ENCODE data around the gene CHSY1.

Gene CHSY1

DNA sequence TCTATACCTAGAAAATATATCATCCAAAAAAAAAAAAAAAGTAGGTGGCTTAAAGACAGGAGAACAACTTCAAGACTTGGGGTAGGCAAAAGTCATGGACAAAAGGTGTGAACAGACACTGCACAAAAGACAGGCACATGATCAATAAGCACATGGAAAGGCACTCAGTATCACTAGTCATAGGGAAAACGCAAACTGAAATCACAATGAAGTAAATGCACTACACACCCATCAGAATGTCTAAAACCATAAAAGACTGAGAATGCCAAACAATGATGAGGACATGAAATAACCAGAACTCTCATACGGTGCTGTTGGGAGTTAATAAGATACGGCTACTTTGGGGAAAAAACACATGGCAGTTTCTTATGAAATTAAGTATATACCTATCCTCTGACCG lies 40.0 kb downstream of the CHSY1 start:
- no peak for DNase-seq (ENCODE audit: low read depth in 3 of 3)

DNA sequence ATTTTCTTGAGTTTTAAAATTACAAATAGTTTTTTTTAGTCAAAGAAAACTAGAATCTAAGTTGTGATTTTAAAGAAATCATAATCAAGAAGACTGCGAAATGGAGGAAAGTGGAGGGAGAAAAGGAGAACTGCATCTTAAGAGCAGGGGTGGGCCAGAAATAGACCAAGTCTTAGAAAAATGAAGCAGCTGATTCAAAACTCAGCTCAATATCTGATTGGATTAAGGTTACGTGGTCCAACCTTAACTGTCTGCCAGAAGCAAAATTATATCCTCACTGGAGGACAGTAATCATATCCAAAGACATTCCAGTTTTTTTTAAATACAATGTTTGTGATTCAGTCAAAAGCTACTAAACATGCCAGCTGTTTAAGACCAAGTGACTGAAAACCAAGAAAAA lies 41.4 kb downstream of the CHSY1 start:
- DNase-seq (ENCODE audit: low read depth in 3 of 3): no peak

DNA sequence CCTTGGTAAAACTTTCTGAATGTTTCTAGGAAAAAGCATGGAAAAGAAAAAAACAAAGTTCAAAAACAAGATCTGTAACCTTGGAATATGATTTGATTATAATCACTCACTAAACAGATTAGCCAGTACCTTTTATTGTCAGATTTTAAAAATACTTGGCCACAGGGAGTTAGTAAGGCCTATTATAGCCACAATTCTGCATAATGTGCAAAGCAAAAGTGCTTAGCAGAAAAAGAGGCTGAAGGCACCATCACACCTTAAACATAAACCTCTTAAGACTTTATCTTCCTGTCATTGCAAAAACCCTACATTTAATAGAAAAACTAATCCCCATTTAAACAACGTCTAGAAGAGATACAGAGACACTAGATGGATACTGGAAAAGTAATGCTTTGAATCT lies 41.8 kb downstream of the CHSY1 start:
- no peak for DNase-seq (ENCODE audit: low read depth in 3 of 3)

DNA sequence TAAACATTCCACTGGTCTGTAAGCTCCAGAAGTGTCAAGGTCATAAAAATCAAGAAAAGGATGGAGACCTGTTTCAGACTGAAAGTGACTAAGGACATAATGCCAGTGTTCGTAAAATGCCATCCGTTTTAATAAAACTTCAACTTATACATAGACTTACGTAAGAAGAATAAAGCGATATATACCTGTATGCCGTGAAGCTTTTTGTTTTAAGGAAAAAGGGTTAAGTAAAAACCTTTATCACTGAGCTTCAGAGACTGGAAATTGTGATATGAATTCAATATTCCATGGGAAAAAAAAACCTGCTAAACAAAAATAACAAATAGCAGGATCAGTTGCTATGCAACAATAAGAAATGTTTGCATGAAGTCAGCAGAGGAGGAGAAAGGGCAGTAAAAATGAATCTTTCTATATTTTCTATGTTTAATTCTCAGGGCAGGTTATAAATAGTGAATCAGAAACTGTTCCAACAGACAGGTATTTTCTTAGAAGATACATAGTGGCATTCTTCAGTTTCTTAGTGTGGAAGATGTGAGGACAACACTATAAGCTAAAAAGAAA lies 42.5 kb downstream of the CHSY1 start:
- no peak for DNase-seq (ENCODE audit: low read depth in 3 of 3)

DNA sequence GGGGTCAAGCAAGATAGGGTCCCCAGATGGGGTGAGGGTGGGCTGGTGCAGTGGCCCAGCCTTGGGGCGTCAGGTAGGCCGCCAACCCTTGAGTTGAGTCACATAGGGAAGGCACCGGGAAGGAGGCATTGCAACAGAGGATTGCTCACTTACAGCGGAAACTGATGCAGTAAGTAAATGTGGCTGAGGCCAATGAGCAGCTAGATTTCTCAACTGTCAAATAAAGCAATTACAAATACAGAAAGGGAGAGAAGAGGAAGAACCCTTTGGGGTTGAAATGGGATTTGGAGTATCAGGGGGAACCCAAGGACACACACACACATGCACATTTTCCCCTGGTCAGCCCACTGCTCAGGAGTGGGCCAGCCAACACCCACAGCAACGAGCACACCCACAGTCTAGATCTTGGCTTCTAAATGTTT lies 44.0 kb downstream of the CHSY1 start:
- no peak for DNase-seq (ENCODE audit: low read depth in 3 of 3)

DNA sequence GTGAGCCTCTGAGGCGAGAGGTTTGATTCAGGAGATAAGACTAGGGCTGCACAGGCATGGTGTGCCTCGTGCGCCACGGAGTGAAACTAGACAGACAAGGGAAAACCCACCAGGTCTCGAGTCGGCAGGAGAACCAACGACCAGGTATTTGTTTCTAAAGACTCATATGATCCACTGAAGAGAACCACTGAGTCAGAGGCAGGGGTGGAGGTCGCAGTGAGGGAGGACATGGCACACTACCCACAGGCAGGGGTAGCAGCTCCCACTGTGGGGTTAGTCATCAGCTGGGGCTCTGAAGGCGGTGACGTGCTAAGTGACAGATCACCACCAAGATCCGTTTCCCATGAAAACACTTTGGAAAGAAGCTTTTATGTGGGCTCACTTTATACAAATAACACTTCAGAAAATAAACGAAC lies 45.7 kb downstream of the CHSY1 start:
- peak; percentile 70 to 89 (median 73) for DNase-seq (ENCODE audit: low read depth in 3 of 3)

DNA sequence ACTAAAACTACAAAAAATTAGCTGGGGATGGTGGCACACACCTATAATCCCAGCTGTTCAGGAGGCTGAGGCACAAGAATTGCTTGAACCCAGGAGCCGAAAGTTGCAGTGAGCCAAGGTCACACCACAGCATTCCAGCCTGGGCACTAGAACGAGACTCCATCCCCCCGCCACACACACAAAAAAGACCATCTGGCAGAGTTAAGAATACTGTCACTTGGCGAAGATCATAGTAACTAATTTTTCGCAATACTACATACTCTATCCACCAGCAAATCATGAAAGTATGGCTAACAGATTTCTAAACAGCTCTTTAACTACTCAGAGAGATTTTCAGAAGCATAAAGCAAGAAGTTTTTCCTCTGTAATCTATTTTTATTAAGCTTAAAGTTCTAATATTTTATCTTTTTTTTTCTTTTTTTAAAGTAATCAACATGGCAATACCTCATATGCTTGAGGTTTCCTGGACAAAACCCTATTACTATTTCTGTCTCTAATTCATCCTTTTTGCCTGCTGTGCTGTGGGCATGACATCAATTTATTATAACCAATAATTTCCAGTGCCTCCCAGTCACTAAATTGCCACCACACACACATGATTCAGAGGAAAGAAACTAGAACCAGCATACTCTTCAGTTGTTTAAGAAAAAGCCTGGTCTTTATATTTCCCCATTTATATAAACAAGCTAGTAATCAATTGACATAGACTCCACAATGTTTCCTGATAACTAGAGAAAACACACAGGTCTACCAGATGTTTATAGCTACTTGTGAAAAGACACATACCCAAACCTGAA lies 46.9 kb downstream of the CHSY1 start:
- DNase-seq (ENCODE audit: low read depth in 3 of 3): no peak

DNA sequence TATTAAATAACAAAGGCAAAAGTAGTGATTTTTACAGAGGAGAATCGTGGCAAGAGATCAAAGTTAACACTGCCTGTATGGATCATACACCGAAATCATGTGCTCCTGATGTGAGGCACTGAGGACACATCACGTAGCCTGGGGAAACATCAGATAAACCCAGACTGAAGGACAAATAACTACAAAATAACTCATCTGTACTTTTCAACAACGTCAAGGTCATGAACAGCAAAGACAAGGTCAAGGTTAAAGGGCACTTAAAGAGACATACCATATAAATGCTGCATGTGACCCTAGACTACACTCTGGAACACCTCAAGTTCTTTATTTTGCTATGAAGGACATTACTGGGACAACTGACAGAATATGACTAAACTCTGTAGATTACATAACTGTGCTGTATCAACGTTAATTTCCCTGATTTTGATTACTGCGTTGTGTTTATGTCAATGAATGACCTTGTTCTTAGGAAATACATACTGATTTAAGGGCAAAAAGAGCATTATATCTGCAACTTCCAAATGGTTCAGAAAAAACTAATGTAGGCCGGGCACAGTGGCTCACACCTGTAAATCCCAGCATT lies 48.1 kb downstream of the CHSY1 start:
- no peak for DNase-seq (ENCODE audit: low read depth in 3 of 3)

DNA sequence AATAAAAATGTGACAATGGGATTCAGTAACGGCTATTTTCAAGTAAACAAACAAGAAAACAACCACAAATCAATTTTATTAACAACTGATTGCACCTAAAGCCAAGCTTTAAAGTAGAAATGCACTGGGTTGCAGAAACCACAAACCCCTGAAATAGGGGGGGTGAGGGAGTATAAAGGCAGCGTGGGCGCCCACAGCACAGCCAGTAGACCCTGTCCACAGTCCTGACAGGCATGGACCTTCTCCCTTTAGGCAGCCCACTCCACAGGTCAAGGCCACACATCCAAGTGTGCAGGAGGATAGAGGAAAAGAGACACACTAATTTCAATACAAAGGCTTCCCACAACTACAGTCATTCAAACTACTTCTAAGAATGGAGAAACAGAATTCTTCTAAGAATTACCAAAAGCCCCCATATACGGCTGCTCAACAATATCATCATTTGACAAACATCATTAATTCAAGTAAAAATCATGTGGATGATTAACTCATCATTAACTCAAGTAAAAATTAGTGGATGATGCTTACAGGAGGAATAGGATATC lies 48.7 kb downstream of the CHSY1 start:
- DNase-seq (ENCODE audit: low read depth in 3 of 3): no peak

DNA sequence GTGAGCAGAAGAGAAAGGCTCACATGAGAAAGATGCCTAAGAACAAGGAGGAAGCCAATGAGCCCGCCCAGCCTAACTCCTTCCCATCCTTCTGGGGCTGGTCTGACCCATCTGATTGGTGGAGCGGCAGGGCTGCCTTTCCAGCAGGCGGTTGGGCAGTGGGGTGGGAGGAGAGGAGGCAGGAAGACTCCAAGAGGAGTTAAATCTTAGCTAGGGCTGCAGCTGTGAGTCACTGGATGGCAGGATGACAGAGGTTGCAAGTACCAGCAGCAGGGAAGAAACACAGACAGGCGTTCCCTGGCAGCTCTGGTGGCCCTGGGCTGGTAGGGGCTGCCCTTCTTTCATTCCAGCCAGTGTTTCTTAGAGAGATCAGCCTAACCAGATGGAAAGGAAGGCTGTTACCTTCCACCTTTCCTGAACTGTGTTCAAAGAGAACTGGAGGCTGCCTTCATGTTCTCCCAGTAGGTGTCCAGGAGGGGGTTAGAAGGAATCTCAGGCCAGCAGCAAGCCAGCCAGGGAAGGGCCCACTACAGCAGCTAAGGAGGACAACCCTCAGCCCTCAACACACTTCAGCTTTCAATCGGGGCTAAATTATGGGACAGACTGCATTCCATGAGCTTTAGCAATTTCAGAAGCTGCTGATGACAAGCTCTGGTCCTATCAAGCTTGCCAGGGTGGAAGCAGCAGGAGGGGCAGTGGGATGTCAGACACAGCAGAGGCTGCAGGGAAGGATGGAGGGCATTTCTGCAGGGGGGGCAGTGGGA lies 50.3 kb downstream of the CHSY1 start:
- no peak for DNase-seq (ENCODE audit: low read depth in 3 of 3)

DNA sequence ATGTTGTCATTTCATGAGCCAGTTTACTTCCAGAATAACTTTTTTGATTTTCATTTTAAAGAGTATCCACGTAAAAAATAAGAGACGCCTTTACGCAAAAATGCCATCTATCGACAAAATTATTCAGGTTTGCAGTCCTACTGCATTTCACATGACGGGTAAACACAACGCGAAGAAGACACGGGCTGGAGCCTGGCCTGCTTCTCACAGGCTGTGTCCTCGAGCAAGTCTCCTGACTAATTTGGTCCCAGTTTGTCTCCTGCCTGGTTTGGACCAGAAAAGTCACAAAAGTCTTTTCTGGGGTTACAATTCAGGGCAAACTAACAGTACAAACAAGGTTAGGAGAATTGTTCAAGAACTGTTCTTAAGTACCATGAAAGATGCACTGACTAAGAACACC lies 51.7 kb downstream of the CHSY1 start:
- DNase-seq (ENCODE audit: low read depth in 3 of 3): no peak

DNA sequence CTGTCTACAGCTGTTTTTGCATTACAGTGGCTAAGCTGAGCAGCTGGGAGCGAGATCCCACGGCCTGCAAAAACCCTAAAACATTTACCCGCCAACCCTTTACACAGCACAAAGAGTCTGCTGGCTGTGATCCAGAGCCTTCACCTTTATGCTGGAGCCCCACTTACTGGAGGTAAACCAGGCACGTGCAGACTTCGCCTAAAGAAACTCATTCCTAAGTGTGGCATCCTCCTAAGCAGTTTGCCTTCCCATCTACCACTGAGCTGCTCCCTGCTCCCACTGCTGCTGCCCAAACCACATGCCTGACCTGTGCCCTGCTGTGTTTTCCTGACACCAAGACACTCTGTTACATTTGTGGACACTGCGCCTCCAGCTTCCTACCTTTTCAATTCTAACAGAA lies 53.0 kb downstream of the CHSY1 start:
- no peak for DNase-seq (ENCODE audit: low read depth in 3 of 3)

DNA sequence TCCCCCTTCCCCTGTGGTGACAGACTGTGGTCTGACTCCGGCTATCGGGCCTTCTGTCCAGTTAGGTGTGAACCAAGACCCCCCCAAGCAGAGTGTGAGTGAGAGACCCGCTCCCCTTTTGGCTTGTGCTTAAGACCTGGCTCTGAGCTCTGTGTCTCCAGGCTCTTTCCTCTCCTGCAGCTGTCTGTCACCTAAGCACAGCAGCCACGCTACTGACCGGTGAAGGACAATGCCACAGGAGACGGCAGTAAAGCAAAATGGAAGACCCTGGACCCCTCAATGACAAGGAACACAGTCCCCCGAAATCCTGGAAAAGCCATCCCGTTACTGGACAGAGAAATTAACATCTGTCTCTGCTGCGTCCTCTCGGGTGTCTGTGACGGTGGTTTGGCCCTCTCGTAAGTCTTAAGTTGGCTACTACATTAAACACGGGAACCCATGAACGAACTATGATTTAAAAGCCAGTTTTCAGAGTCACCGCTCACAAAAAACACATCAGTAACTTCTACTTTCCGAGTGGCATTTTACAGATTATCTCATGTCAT lies 53.7 kb downstream of the CHSY1 start:
- no peak for DNase-seq (ENCODE audit: low read depth in 3 of 3)

DNA sequence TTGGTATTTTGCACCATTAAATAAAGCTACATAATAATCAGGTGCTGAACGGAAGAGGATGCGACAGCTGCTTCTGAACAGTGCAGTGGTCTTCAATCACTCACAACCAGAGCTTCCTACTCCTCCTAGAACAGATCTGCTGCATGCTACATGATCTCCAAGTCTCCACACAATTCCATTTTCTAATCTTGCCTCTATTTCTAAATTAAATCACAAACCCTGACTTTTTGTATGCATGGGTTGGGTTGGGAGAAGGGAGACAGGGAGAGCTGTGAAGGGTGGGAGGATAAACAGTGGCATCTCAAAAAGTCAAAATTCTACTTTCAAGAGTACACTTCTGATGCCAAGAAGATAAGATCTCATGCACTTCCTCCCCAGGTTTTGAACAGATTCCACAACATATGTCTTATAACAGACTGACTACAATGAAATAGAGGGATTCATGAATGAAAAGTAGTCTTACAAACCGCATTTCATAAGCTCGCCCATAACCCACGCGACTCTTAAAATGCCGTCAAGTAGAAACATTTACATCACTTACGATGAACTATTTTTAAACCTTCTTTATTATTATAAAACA lies 57.2 kb downstream of the CHSY1 start:
- no peak for DNase-seq (ENCODE audit: low read depth in 3 of 3)

DNA sequence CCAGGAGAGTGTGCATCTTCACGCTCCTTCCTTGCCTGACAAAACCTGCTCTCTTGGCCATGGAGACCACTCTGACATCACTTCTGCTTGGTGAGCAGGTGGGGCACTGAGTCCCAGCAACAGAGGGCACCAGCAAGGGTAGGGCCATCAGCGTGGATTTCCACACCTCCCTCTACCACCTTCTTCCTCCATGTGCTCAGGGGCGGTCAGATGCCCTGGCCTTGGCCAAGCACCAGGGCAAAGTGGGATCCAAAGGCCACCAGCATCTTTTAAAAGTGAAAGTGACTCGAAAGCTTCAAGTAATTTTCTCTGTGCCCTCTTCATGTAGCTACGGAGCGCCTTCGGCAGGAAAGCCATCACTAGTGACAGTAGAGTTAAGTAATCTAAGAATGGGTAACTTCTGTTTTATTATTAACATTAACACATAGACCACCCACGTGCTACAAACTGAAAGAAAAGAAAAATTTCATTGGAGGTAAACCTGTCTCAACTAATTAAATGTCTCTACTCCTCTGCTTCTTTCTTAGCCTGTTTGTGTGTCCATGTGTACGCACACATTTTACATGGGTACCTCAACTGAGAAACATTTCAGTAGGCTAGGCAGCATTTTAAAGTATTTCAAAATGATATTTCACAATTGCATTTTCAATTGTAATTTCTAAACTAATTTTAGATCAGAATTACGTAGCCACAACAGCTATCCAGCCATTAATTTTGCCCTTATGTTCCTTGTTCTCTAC lies 57.9 kb downstream of the CHSY1 start:
- DNase-seq (ENCODE audit: low read depth in 3 of 3): no peak

DNA sequence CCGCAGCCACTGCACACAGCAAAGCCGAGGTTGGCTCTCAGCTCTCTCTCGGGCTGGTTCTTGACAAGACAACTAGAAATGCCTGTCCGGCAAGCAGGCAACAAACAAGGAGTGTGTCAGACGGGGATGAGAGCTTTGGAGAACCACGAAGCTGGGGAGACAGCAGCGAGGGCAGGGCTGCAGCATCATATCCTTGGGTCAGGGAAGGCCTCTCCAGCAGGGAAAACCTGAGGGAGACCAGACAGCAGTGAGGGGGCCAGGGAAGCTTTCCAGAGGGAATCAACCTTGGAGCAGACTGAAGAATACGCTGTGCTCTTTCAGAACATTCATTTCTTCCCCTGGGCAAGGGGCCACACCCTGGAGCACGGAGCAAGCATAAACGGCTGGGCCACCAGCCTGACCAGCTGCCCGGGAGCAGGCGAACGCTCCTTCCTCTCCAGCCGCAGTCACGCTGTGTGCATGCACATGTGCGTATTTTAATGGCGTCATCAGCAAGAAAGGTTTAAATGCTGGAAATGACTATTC lies 58.7 kb downstream of the CHSY1 start:
- no peak for DNase-seq (ENCODE audit: low read depth in 3 of 3)

DNA sequence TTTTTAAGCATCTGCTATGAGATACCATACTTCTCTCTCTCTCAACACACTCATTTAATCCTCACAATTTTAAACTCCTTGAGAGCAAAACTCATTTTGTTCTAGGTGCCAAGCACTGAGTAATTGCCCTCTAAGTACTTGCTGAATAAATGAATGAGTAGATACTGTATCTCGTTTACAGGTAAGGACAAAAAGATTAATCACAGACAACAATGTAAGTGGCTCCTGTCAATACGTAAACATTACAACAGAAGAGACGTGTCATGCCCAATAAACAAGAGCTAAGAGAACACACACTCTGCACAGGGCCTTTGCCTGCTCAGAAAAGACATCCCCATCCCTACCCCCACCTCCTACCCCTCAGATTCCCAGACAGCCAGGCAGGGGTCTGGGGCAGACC lies 59.8 kb downstream of the CHSY1 start:
- DNase-seq (ENCODE audit: low read depth in 3 of 3): no peak

DNA sequence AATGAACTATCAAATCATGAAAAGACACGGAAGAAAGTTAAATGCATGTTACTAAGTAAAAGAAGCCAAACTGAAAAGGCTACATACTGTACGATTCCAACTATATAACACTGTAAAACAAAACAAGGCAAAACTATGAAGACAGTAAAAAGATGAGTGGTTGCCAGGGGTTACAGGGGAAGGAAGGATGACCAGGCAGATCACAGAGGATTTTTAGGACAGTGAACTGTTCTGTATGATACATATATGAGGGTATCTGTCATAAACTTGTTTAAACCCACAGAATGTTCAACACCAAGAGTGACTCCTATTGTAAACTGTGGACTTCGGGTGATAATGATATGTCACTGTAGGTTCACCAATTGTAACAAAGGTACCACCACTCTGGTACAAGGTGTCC lies 60.6 kb downstream of the CHSY1 start:
- no peak for DNase-seq (ENCODE audit: low read depth in 3 of 3)

DNA sequence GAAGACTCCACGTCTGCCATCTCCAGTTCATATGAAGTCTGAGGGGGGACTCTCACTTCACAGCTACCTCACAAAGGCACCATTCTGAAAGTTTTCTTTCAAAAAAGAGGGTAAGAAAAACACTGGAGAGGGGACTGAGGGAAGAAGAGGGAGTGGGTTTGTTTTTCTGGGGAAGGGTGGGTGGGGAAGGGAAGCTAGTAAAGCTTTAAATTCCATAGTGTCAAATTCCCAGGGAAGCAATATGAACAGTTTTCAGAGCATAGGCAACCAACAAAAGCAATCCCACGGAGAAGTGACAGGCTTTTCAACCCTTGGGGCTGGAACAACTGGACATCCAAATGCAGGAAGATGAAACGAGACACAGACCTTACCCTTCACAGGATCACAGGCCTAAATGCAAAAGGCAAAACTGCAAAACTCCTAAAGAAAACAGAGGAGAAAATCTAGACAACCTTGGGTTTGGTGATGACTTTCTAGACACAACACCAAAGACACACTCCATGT lies 61.7 kb downstream of the CHSY1 start:
- no peak for DNase-seq (ENCODE audit: low read depth in 3 of 3)

DNA sequence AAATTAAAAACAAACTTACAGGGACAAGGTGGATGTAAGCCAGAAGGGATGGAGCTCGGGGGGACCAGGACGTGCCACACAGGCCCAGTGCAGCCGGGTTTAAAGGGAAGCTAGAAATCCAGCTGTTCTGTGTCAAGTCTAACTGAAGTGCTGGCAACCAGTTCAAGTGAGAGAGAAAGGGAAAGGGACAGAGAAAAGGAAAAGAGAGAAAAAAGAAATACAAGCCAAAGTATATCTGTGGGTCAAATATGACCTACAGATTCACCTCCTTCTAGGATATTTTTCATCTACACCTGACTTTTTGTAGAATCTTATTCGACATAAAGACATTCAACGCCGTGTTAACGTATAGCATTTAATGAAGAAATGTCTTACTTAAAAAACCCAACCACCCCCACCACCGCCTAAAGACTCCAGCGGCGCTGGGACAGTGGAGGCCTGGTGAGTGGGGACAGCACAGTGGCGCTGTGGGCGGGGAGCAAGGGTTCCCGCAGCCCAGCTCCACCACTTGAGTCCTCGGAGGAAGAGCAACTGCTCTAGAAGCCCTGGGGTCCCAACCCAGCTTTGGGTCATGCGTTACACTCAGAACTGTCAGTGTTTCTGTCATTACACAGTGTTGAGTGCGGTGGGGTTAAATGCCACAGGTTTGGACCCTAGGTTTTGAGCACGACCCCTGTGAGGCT lies 62.3 kb downstream of the CHSY1 start:
- DNase-seq (ENCODE audit: low read depth in 3 of 3): no peak
